Breast epithelium (tissue), 3 donors: ENCODE measurements around the gene PARD3B.

Experiments used
- CTCF ChIP-seq, 3 donors: fragments of 450-650 bp; IDR thresholded peaks; one replicate each; pipeline ENCODE4 v1.5.1; 2016 to 2017; ENCODE audit warnings: antibody characterized with exemption in 3 of 3, mild to moderate bottlenecking in 3 of 3, moderate library complexity in 3 of 3
- POLR2AphosphoS5 ChIP-seq, 3 donors: sonication (generic); formaldehyde crosslinking; IDR thresholded peaks; one replicate each; pipeline ENCODE4 v1.6.1; 2017; ENCODE audit warnings: antibody characterized with exemption in 3 of 3

- TF ChIP-seq POLR2AphosphoS5 (IDR thresholded peaks at IDR 0.05) = no peak
- no peak for TF ChIP-seq CTCF (IDR thresholded peaks at IDR 0.05)
Measured at GRCh38 chr2:205405194-205405593, 859.9 kb downstream of the PARD3B start.
